AG04449 (cell line): ENCODE measurements around the gene TREX2.

Source experiments
- CTCF ChIA-PET: fragments of 350-600 bp; formaldehyde crosslinking; extraction: SDS; loops from one replicate; lab custom pipeline; 2021; ENCODE audit warnings: antibody characterized with exemption; lab: Yijun Ruan, JAX
- POLR2A ChIA-PET: fragments of 400-600, 350-600 bp; formaldehyde crosslinking; extraction: SDS; loops from one replicate; lab custom pipeline; 2020; ENCODE audit warnings: antibody characterized with exemption, inconsistent platforms; lab: Yijun Ruan, JAX
- DNase-seq: peaks from one replicate; pipeline ENCODE4 v3.0.0-alpha.2; 2010; ENCODE audit warnings: low read depth, low spot score
- H3K4me3 ChIP-seq: 2 replicates; pipeline ENCODE4 v1.5.1; 2011; ENCODE audit warnings: low read depth, mild to moderate bottlenecking, control low read depth, low read length
- CTCF ChIP-seq: IDR thresholded peaks from one replicate; pipeline ENCODE4 v1.5.1; 2011; ENCODE audit warnings: mild to moderate bottlenecking, moderate library complexity, low read length, control low read depth, inconsistent platforms; ENCODE audit not compliant: insufficient read depth; ENCODE audit errors: missing control alignments

TREX2 gene

GRCh38 chrX:153396320-153397195 lies 49.3 kb downstream of the TREX2 start:
- H3K4me3 ChIP-seq, result no peak overlapping the region
- POLR2A ChIA-PET, result no interaction called here
- no peak for TF ChIP-seq CTCF
- CTCF ChIA-PET, result no interaction called here
- no peak for DNase-seq

- ChIA-PET POLR2A (no interaction called here), CTCF (no interaction called here)
- TF ChIP-seq CTCF, result no peak
- H3K4me3 ChIP-seq, result no peak overlapping the region
- no peak for DNase-seq
Observed at GRCh38 chrX:153395613-153396319, 50.1 kb downstream of the TREX2 start.

DNA sequence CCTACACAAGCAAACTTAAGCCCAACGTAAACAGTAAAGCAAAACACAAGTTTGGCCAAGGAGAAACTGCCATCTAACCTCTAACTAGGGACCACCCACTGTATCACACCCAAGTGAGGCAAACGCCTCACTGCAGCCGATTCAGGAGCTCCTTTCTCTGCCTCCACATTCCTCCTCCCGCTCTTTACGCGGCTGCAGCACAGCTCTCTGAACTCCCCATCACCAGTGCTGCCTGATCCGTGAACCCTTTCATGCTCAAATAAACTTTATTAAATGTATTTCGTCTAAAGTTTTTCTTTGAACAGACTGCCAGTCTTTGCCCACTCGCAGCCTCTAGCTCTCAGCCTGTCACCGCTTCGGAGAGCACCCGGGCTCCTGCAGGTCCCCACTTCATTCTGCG lies 51.2 kb downstream of the TREX2 start:
- CTCF ChIA-PET, result no interaction called here

More for the DNA sequence above, 51.2 kb downstream of the TREX2 start:
- no peak for TF ChIP-seq CTCF
- POLR2A ChIA-PET, result no interaction called here
- H3K4me3 ChIP-seq, result no peak overlapping the region
- DNase-seq, result no peak
